ENCODE data around the gene KDELR1. TPM values are rescaled to one million over a fixed set of nuclear protein-coding genes. Genes with fewer than 3 reads are reported as not detected.

KDELR1 gene
- total and polyA plus RNA-seq, 9 of the 15 experiments (the other 6 are each of a cell fraction or from before 2014, with no cell fraction given) = 6.1 to 165 (median 58.5) TPM

DNA sequence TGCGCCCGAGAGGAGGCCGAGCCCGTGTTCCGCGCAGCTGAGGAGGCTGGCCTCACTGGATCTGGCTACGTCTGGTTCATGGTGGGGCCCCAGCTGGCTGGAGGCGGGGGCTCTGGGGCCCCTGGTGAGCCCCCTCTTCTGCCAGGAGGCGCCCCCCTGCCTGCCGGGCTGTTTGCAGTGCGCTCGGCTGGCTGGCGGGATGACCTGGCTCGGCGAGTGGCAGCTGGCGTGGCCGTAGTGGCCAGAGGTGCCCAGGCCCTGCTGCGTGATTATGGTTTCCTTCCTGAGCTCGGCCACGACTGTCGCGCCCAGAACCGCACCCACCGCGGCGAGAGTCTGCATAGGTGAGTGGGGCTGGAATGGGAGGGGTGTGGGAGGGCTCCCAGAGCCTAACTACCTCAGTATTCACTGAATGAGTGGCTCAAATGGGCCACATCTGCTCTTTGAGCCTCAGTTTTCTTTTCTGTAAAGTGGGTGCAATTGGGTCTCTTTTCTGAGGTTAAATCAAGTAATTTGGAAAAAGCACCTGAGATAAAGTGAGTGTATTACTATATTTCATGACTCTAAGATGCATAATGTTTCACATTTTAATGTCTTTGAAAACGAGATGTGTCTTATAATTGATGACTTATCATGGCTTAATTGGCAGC, 13.8 kb upstream of the KDELR1 start (continued):
- TF ChIP-seq RBFOX2 (IDR thresholded peaks at IDR 0.05; ENCODE audit: low read depth, low read length) (peak; percentile 47), FIP1L1 (IDR thresholded peaks at IDR 0.05; ENCODE audit: low read depth, low read length, poor library complexity, severe bottlenecking) (peak; percentile 31), GATAD2A (IDR thresholded peaks at IDR 0.05) (no peak), POLR2G (IDR thresholded peaks at IDR 0.05; ENCODE audit: low read depth, low read length) (peak; percentile 65), KDM1A (IDR thresholded peaks at IDR 0.05) (peak; percentile 21 to 62; a peak in 2 of 4 replicates), SREBF2 (CRISPR knock-in tag; IDR thresholded peaks at IDR 0.05) (no peak), FOXK1 (CRISPR knock-in tag; IDR thresholded peaks at IDR 0.05; ENCODE audit: borderline replicate concordance) (no peak), ZNF232 (CRISPR knock-in tag; IDR thresholded peaks at IDR 0.05) (no peak), CHD1 (IDR thresholded peaks at IDR 0.05; ENCODE audit: low read length) (no peak), PURB (CRISPR knock-in tag; IDR thresholded peaks at IDR 0.05; ENCODE audit: low read depth) (no peak), BCOR (IDR thresholded peaks at IDR 0.05) (peak; percentile 91), IRF2 (CRISPR knock-in tag; IDR thresholded peaks at IDR 0.05) (0 out of 2 replicates have a peak, but pooled peaks have one; percentile 44), HMG20A (CRISPR knock-in tag; conservative IDR thresholded peaks at IDR 0.05) (no peak), RBM25 (IDR thresholded peaks at IDR 0.05; ENCODE audit: low read depth, low read length, severe bottlenecking) (peak; percentile 82)
- TF ChIP-seq, protein P1, sequence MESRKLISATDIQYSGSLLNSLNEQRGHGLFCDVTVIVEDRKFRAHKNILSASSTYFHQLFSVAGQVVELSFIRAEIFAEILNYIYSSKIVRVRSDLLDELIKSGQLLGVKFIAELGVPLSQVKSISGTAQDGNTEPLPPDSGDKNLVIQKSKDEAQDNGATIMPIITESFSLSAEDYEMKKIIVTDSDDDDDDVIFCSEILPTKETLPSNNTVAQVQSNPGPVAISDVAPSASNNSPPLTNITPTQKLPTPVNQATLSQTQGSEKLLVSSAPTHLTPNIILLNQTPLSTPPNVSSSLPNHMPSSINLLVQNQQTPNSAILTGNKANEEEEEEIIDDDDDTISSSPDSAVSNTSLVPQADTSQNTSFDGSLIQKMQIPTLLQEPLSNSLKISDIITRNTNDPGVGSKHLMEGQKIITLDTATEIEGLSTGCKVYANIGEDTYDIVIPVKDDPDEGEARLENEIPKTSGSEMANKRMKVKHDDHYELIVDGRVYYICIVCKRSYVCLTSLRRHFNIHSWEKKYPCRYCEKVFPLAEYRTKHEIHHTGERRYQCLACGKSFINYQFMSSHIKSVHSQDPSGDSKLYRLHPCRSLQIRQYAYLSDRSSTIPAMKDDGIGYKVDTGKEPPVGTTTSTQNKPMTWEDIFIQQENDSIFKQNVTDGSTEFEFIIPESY (CRISPR knock-in tag; IDR thresholded peaks at IDR 0.05) = peak; percentile 79
- TF ChIP-seq, protein P2, sequence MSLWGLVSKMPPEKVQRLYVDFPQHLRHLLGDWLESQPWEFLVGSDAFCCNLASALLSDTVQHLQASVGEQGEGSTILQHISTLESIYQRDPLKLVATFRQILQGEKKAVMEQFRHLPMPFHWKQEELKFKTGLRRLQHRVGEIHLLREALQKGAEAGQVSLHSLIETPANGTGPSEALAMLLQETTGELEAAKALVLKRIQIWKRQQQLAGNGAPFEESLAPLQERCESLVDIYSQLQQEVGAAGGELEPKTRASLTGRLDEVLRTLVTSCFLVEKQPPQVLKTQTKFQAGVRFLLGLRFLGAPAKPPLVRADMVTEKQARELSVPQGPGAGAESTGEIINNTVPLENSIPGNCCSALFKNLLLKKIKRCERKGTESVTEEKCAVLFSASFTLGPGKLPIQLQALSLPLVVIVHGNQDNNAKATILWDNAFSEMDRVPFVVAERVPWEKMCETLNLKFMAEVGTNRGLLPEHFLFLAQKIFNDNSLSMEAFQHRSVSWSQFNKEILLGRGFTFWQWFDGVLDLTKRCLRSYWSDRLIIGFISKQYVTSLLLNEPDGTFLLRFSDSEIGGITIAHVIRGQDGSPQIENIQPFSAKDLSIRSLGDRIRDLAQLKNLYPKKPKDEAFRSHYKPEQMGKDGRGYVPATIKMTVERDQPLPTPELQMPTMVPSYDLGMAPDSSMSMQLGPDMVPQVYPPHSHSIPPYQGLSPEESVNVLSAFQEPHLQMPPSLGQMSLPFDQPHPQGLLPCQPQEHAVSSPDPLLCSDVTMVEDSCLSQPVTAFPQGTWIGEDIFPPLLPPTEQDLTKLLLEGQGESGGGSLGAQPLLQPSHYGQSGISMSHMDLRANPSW (CRISPR knock-in tag; IDR thresholded peaks at IDR 0.05) = no peak
- TF ChIP-seq, protein P3, sequence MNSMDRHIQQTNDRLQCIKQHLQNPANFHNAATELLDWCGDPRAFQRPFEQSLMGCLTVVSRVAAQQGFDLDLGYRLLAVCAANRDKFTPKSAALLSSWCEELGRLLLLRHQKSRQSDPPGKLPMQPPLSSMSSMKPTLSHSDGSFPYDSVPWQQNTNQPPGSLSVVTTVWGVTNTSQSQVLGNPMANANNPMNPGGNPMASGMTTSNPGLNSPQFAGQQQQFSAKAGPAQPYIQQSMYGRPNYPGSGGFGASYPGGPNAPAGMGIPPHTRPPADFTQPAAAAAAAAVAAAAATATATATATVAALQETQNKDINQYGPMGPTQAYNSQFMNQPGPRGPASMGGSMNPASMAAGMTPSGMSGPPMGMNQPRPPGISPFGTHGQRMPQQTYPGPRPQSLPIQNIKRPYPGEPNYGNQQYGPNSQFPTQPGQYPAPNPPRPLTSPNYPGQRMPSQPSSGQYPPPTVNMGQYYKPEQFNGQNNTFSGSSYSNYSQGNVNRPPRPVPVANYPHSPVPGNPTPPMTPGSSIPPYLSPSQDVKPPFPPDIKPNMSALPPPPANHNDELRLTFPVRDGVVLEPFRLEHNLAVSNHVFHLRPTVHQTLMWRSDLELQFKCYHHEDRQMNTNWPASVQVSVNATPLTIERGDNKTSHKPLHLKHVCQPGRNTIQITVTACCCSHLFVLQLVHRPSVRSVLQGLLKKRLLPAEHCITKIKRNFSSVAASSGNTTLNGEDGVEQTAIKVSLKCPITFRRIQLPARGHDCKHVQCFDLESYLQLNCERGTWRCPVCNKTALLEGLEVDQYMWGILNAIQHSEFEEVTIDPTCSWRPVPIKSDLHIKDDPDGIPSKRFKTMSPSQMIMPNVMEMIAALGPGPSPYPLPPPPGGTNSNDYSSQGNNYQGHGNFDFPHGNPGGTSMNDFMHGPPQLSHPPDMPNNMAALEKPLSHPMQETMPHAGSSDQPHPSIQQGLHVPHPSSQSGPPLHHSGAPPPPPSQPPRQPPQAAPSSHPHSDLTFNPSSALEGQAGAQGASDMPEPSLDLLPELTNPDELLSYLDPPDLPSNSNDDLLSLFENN (IDR thresholded peaks at IDR 0.05; ENCODE audit: low read depth in 2 of 2, low read length in 2 of 2) = no peak

Measured in K562 (cell line).